ENCODE measurements around the gene ORC5. TPM values are rescaled to one million over a fixed set of nuclear protein-coding genes. Genes with fewer than 3 reads are reported as not detected.
"Not testable (repeated sequence)": the region's sequence is repeated elsewhere in the genome, so short reads cannot be mapped to it uniquely, and the experiment has no call there.

The ORC5 gene
- polyA plus RNA-seq, 1 donor from 2014 or later = 16.9 TPM

- H3K4me1 Mint-ChIP-seq = no peaks in the 10 kb centered on the region
These were observed 9.8 kb upstream of the ORC5 start for GRCh38 chr7:104217620-104218019.

GRCh38 chr7:104209063-104209462, 1.2 kb upstream of the ORC5 start:
- Mint-ChIP-seq H3K36me3 (peaks cover 3% of the 10 kb centered on the region), H3K4me1 (peaks cover 16 to 22% (median 19%) of the 10 kb centered on the region in 3 donors), H3K9me3 (peaks cover 0 to 5% (median 0%) of the 10 kb centered on the region in 3 donors), H3K27me3 (peaks cover 4% of the 10 kb centered on the region), H3K4me3 (peak overlapping the region in 3 of 4 donors; percentile 88 to 98 (median 96)), H3K27ac (peak overlapping the region in 1 of 3 donors; percentile 9)

More at GRCh38 chr7:104217620-104218019, 9.8 kb upstream of the ORC5 start:
- Mint-ChIP-seq H3K27me3 (peaks cover 2% of the 10 kb centered on the region), H3K9me3 (peaks cover 0 to 19% (median 3%) of the 10 kb centered on the region in 3 donors), H3K36me3 (peaks cover 3% of the 10 kb centered on the region), H3K27ac (no peak overlapping the region), H3K4me3 (no peak overlapping the region)

GRCh38 chr7:104208421-104208780, 588 bp upstream of the ORC5 start:
- Mint-ChIP-seq H3K27ac (peak overlapping the region; percentile 19 to 97 (median 93)), H3K27me3 (peaks cover 4% of the 10 kb centered on the region), H3K36me3 (peaks cover 3% of the 10 kb centered on the region), H3K9me3 (peaks cover 0 to 5% (median 0%) of the 10 kb centered on the region in 3 donors), H3K4me1 (peaks cover 16 to 25% (median 19%) of the 10 kb centered on the region in 3 donors), H3K4me3 (peak overlapping the region; percentile 88 to 99 (median 97))

- Mint-ChIP-seq H3K4me1 (peaks cover 19 to 27% (median 20%) of the 10 kb centered on the region in 3 donors), H3K9me3 (peaks cover 0 to 5% (median 0%) of the 10 kb centered on the region in 3 donors)
These were observed 474 bp downstream of the ORC5 start for GRCh38 chr7:104207348-104207730.

GRCh38 chr7:104206841-104207240, 972 bp downstream of the ORC5 start:
- H3K9me3 Mint-ChIP-seq = peaks cover 0 to 5% (median 0%) of the 10 kb centered on the region in 3 donors
- H3K4me1 Mint-ChIP-seq = peaks cover 19 to 28% (median 21%) of the 10 kb centered on the region in 3 donors
- peaks cover 5% of the 10 kb centered on the region for H3K36me3 Mint-ChIP-seq

More at GRCh38 chr7:104207348-104207730, 474 bp downstream of the ORC5 start:
- H3K4me3 Mint-ChIP-seq = peak overlapping the region; percentile 88 to 99 (median 97)
- peaks cover 5% of the 10 kb centered on the region for H3K36me3 Mint-ChIP-seq
- H3K27ac Mint-ChIP-seq = peak overlapping the region; percentile 19 to 97 (median 93)
- H3K27me3 Mint-ChIP-seq = peaks cover 4% of the 10 kb centered on the region

GRCh38 chr7:104198673-104199278, 9.0 kb downstream of the ORC5 start:
- H3K4me1 Mint-ChIP-seq = peaks cover 0 to 9% (median 6%) of the 10 kb centered on the region in 3 donors
- H3K36me3 Mint-ChIP-seq = peaks cover 27% of the 10 kb centered on the region
- no peak overlapping the region for H3K27ac Mint-ChIP-seq
- H3K4me3 Mint-ChIP-seq = peak overlapping the region in 1 of 4 donors; percentile 50
- no peaks in the 10 kb centered on the region for H3K27me3 Mint-ChIP-seq
- H3K9me3 Mint-ChIP-seq = peaks cover 0 to 6% (median 0%) of the 10 kb centered on the region in 3 donors

More at GRCh38 chr7:104206841-104207240, 972 bp downstream of the ORC5 start:
- peaks cover 4% of the 10 kb centered on the region for H3K27me3 Mint-ChIP-seq
- H3K4me3 Mint-ChIP-seq = peak overlapping the region; percentile 88 to 99 (median 97)
- peak overlapping the region; percentile 19 to 97 (median 93) for H3K27ac Mint-ChIP-seq

- no peak overlapping the region for H3K27ac Mint-ChIP-seq
- H3K4me1 Mint-ChIP-seq = peaks cover 0 to 3% (median 1%) of the 10 kb centered on the region in 3 donors
- no peak overlapping the region for H3K4me3 Mint-ChIP-seq
- no peaks in the 10 kb centered on the region for H3K27me3 Mint-ChIP-seq
- H3K9me3 Mint-ChIP-seq = peaks cover 0 to 10% (median 0%) of the 10 kb centered on the region in 3 donors
- H3K36me3 Mint-ChIP-seq = peaks cover 30% of the 10 kb centered on the region
These were observed 11.7 kb downstream of the ORC5 start for GRCh38 chr7:104196161-104196560.

GRCh38 chr7:104192434-104192833, 15.4 kb downstream of the ORC5 start:
- Mint-ChIP-seq H3K27ac (no peak overlapping the region), H3K4me3 (no peak overlapping the region), H3K9me3 (peaks cover 0 to 4% (median 2%) of the 10 kb centered on the region in 3 donors), H3K4me1 (no peaks in the 10 kb centered on the region), H3K36me3 (peaks cover 27% of the 10 kb centered on the region), H3K27me3 (no peaks in the 10 kb centered on the region)

- Mint-ChIP-seq H3K4me3 (no peak overlapping the region), H3K9me3 (peaks cover 0 to 2% (median 0%) of the 10 kb centered on the region in 3 donors), H3K27me3 (no peaks in the 10 kb centered on the region), H3K27ac (no peak overlapping the region), H3K36me3 (peaks cover 32% of the 10 kb centered on the region), H3K4me1 (no peaks in the 10 kb centered on the region)
These were observed 22.5 kb downstream of the ORC5 start for GRCh38 chr7:104185346-104185745.

GRCh38 chr7:104179178-104179577, 28.6 kb downstream of the ORC5 start:
- no peaks in the 10 kb centered on the region for H3K27me3 Mint-ChIP-seq

GRCh38 chr7:104177565-104178083, 30.2 kb downstream of the ORC5 start:
- H3K9me3 Mint-ChIP-seq, H3K27me3 Mint-ChIP-seq, H3K4me3 Mint-ChIP-seq, H3K27ac Mint-ChIP-seq, H3K4me1 Mint-ChIP-seq: not testable (repeated sequence)
- H3K36me3 Mint-ChIP-seq = peaks cover 31% of the 10 kb centered on the region

More at GRCh38 chr7:104179178-104179577, 28.6 kb downstream of the ORC5 start:
- Mint-ChIP-seq H3K9me3 (peaks cover 0 to 6% (median 3%) of the 10 kb centered on the region in 3 donors), H3K36me3 (peaks cover 34% of the 10 kb centered on the region), H3K4me3 (no peak overlapping the region), H3K27ac (no peak overlapping the region), H3K4me1 (no peaks in the 10 kb centered on the region)

GRCh38 chr7:104176332-104176731, 31.5 kb downstream of the ORC5 start:
- Mint-ChIP-seq H3K9me3 (peaks cover 0 to 6% (median 3%) of the 10 kb centered on the region in 3 donors), H3K36me3 (peaks cover 27% of the 10 kb centered on the region), H3K27ac (no peak overlapping the region), H3K4me3 (no peak overlapping the region), H3K27me3 (no peaks in the 10 kb centered on the region), H3K4me1 (no peaks in the 10 kb centered on the region)

- Mint-ChIP-seq H3K36me3 (peaks cover 25% of the 10 kb centered on the region), H3K4me3 (no peak overlapping the region), H3K27ac (no peak overlapping the region), H3K9me3 (peaks cover 0 to 6% (median 3%) of the 10 kb centered on the region in 3 donors), H3K27me3 (no peaks in the 10 kb centered on the region), H3K4me1 (no peaks in the 10 kb centered on the region)
These were observed 32.3 kb downstream of the ORC5 start for GRCh38 chr7:104175361-104175984.

GRCh38 chr7:104174798-104175197, 33.0 kb downstream of the ORC5 start:
- Mint-ChIP-seq H3K27ac (no peak overlapping the region), H3K9me3 (peaks cover 0 to 6% (median 3%) of the 10 kb centered on the region in 3 donors), H3K27me3 (no peaks in the 10 kb centered on the region), H3K4me3 (no peak overlapping the region), H3K36me3 (peaks cover 25% of the 10 kb centered on the region), H3K4me1 (no peaks in the 10 kb centered on the region)

GRCh38 chr7:104162081-104162480, 45.7 kb downstream of the ORC5 start:
- Mint-ChIP-seq H3K9me3 (peaks cover 0 to 1% (median 0%) of the 10 kb centered on the region in 3 donors), H3K36me3 (peaks cover 3% of the 10 kb centered on the region), H3K4me1 (peaks cover 0 to 3% (median 0%) of the 10 kb centered on the region in 3 donors), H3K4me3 (no peak overlapping the region), H3K27ac (no peak overlapping the region), H3K27me3 (no peaks in the 10 kb centered on the region)

Data from IgD-negative memory B cell (primary cell).